Eye (tissue), 1 donor: Measurements from ENCODE around the gene CENPQ.
"Not testable (repeated sequence)": the region's sequence is repeated elsewhere in the genome, so short reads cannot be mapped to it uniquely, and the experiment has no call there.

Experiments used
- DNase-seq: peaks from one replicate; pipeline ENCODE4 v3.0.0-alpha.2; 2015

Gene CENPQ, protein sequence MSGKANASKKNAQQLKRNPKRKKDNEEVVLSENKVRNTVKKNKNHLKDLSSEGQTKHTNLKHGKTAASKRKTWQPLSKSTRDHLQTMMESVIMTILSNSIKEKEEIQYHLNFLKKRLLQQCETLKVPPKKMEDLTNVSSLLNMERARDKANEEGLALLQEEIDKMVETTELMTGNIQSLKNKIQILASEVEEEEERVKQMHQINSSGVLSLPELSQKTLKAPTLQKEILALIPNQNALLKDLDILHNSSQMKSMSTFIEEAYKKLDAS

DNA sequence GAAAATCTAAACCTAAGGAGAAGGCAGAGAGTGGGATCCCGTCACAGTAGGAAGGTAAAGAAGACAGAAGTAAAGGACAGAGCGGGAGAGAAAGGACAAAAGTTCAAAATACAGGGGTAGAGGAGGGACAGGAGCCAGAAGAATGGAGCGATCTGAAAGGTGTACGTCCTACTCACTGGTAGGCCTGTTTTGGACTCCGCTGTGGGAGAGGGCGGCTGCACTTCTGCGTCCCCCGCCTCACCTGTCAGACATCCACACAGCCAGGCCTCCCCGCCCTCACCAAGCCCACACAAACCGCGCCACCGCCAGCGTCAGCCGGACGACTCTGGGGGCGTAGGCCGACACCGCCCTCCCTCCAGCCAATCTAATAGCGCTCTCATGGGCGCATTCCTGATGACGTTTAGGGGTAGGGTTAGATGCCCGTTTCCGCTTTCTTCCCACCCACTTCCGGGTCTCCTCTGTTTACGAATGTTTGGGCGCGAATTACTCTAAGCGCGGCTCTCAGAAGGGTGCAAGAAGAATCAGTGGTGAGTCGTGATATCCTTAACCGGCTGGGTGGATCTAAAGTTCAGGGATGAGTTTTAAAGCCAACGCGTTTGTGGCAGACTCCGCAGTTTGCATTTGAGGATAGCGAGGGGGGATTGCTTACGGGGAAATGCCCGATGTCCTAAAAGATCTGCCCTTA lies at the start of gene CENPQ, which contains the start of gene MMUT:
Gene CENPQ, plus strand, starts transcription at position 444 of the 685 bp plus-strand sequence. CDS start 6,807 bp downstream, outside the sequence.
Gene MMUT, minus strand, starts transcription at position 327 of the 685 bp plus-strand sequence. CDS start 3,787 bp downstream, outside the sequence.
- DNase-seq = peak; percentile 99

DNA sequence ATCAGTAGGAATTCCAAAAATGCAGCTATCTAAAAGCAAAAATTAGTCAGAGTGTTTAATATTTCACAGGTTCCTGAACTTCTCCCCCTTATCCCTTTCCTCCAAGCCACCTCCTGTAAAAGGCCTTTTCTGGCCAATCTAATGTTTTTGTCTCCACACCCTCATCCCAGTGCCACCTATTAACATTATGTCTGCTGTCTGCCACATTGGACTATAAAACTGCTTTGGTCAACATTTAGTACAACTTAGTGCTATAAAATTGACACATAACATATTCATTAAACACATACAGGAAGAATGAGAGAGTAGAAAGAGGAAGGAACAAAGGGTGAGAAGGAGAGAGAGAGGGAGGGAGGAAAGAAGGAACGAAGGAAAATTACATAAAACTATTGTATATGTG lies 47.8 kb upstream of the CENPQ start:
- no peak for DNase-seq

DNA sequence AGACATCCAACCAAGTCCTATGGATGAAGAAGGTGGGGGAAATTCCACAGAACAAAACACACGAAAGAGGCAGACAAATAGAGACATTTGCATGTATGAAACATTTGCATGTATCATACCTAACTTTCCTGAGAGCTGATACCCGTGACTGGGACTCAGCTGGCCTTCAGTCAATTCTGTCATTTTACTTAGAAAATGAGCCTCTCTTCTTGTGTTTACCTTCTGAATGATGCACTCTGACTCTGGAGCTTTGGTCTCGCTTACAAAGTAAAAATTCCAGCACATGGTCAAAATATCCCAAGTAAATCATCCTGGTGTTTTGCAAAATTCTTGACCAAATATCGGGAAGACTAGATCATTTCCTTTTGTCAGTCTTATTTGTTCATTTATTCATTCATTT lies 47.0 kb upstream of the CENPQ start:
- DNase-seq = no peak

DNA sequence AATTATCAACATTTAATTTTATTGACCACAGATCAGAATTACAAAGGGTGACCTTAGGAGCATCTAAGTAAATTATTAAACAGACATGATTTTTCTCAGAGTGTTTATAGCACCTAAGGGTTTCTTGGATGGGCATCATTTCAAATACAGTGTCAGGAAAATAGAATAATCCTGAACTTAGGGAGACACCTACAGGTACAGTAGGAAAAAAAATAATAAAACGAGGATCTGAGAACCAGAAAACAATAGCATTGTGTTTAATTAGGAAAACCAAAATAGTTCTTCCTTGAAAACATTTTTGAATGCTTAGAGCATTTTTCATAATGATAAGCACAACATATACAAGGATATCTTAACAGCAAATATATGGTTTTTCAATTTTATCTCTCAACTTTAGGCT lies 39.4 kb upstream of the CENPQ start:
- DNase-seq = peak; percentile 37

DNA sequence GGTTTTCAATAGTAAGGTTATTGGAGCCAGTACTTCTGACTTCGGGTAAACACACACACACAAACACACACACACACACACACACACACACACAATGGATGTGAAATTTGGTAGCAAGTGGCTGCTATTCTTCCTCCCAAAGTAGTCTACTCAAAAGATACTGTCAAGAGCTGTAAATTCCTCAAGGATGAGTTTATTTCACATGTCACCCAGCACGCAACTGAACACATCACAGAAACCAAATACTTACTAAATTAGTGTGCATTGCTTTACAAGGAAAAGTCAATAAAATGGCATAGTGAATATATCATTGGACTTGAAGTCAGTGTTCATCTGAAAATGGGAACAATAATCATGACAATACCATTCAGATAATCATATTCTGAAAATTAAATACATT lies 33.0 kb upstream of the CENPQ start:
- no peak for DNase-seq

DNA sequence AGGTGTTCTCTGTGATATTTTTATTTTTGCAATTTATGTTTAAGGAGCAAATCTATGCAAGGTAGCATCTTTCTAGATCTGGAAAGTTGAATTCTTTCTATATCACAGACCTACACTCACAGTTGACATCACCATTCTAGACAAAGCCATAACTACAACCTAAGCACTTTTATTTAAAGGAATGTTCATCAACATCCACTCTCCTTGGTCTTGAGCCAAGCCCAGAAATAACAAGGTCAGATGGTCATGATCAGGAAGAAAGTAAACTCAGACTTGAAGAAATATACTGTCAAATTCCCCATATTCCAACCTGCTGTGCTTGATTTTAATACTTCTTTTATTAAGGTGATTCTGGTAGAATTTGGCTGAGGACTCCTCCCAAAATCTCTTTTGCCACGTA lies 32.3 kb upstream of the CENPQ start:
- no peak for DNase-seq

DNA sequence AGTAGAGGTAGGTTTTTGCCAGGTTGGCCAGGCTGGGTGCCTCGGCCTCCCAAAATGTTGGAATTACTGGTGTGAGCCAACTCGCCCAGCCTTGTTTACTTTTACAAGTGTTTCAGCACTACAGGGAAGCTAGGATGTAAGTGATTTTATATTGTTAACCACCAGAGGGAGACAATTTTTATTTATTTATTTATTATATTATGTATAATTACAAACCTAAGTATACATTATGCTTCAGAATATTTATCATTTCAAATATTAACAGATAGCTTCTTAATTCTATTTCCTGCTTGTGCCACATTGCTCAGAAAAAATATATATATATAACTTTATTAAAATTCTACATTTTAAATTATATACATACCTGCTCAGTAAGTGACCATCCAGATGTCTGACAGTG lies 9.9 kb upstream of the CENPQ start:
- no peak for DNase-seq

DNA sequence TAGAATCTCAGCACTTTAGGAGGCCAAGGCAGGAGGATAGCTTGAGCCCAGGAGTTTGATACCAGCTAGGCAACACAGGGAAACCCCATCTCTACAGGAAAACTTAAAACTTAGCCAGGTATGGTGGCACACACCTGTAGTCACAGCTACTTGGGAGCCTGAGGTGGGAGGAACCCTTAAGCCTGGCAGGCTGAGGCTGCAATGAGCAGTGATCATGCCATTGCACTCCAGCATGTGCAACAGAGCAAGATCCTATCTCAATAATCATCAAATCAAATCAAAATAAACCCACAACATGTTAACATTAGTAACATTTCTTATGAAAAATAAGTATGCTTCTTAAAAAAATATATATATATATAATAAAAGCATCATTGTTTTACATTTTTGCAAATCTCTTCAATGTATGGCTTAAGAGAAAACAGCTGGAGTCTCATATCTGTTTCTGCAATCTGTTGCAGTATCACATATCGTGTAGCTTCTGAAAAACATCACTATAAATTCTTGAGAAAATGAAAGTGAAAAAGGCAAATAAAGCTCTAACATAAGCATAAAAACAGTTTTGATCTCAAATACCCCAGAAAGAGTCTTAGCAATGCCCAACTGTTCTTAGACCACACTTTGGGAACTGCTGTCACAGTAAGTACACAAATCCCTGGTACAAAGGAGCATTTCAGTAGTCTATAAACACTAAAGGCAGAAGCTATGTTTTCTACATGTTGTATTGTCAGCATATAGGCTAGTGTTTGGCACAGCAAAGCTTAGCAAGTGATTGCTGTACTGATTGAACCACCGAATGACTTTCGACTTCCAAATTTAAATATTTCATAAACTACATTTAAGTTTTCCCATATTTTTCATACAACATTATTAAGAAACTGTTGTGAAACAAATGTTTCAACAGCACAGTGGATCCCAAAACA lies 8.1 kb upstream of the CENPQ start:
- no peak for DNase-seq

DNA sequence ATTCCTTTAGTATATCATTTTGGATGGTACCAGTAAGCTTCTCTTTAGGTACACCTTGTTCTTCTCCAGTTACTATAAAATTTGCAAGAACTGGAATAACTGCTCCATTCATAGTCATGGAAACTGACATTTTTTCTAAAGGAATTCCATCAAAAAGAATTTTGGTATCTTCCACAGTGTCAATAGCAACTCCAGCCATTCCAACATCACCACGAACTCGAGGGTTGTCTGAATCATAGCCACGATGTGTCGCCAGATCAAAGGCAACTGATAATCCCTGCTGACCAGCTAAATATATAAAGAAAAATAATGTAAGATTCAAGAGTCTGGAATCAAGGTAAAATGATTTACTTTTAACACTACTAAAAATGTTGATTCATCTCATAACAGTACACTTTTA lies 5.4 kb upstream of the CENPQ start:
- no peak for DNase-seq

DNA sequence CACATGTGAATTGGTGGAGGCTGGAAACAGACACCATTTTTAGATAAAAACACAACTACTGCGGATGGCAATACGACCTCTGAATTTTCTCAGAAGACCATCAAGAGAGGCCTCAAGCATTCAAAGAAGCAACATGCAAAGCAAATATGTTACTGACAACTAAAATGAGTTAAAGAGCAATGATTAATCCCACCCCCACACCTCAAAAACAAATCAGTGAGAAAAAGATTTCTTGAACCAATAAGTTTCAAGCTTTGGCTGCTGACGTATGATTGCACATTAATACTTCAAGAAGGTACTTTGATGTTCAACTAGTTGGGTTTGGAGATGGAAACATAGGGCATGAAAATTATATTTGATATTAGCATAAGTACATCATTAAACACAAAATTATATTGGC lies 1.1 kb upstream of the CENPQ start:
- no peak for DNase-seq

DNA sequence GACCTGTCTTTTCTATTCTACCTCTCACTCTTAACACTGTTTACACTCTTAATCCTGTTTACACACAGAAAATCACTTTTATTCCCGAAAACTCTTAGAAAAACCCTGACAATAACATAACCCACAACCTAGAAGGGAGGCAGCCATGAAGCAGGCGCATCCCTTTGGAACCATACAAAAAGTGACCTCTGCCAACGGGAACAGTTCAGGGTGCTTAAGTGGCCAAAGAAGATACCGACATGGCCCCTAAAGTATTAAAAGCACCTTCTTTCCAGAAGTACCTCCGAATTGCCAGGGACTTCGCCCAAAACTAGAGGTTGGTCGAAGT lies 607 bp upstream of the CENPQ start:
- DNase-seq = no peak

DNA sequence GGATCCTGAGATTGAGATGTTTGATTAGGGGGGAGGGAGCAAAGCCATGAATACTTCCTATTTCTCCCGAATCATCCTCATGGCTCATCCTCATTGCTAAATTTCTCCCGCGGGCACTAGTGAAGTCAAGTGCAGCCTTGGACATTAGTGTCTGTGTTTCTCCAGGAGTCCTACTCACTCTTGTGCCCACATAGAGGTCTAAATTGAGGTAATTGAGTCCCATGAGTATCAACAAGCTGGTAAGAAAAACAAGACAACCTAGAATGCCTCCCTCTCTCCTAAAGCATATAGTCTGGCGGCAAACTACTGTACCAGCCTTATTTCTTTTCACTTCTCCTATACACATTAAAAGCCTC lies 420 bp downstream of the CENPQ start:
- DNase-seq = no peak

DNA sequence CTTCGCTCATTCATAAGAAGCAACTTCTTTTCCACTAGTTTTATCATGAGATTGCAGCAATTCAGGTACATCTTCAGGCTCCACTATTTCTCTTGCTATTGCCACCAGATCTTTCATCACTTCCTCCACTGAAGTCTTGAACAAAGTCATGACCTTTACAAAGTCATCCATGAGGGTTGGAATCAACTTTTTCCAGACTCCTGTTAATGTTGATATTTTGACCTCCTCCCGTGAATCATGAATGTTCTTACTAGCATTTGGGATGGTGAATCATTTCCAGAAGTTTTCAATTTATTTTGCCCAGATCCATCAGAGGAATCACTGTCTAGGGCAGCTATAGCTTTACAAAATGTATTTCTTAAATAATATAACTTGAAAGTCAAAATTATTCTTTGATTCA lies 1.5 kb downstream of the CENPQ start:
- no peak for DNase-seq

DNA sequence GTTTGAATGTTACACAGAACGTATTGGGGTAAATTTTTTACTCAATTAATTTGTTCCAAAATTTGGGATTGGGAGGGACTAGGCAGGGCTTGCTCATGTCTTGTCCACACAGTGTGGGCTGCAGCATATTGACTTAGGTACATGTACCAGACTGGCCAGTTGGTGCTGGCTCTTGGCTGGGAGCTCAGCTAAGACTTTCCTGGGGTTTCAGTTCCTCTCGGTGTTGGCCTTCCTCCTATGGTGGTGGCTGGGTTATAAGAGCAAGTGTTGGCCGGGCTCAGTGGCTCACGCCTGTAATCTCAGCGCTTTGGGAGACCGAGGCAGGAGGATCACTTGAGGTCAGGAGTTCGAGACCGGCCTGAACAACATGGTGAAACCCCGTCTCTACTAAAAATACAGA lies 4.9 kb downstream of the CENPQ start:
- no peak for DNase-seq

DNA sequence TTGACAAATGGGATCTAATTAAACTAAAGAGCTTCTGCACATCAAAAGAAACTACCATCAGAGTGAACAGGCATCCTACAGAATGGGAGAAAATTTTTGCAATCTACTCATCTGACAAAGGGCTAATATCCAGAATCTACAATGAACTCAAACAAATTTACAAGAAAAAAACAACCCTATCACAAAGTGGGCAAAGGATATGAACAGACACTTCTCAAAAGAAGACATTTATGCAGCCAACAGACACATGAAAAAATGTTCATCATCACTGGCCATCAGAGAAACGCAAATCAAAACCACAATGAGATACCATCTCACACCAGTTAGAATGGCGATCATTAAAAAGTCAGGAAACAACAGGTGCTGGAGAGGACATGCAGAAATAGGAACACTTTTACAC lies 13.4 kb downstream of the CENPQ start:
- not testable (repeated sequence) for DNase-seq

DNA sequence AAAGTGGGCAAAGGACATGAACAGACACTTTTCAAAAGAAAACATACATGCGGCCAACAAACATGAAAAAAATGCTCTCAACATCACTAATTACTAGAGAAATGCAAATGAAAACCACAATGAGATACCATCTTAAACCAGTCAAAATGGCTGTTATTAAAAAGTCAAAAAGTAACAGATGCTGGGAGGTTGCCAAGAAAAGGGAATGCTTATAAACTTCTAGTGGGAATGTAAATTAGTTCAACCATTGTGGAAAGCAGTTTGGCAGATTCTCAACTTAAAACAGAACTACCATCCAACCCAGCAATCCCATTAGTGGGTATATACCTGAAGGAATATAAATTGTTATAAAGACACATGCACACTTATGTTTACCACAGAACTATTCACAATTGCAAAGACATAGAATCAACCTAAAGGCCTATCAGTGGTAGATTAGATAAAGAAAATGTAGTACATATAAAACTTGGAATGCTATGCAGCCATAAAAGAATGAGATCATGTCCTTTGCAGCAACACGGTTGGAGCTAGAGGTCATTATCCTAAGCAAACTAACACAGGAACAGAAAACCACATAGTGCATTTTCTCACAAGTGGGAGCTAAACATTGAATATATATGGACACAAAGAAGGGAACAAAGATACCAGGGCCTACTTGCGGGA lies 16.3 kb downstream of the CENPQ start:
- DNase-seq = no peak

DNA sequence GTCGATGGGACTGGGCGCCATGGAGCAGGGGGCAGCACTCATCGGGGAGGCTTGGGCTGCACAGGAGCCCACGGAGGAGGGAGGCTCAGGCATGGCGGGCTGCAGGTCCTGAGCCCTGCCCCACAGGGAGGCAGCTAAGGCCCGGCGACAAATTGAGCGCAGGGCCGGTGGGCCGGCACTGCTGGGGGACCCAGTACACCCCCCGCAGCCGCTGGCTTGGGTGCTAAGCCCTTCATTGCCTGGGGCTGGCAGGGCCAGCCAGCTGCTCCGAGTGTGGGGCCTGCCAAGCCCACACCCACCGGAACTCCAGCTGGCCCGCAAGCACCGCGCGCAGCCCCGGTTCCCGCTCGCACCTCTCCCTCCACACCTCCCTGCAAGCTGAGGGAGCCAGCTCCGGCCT lies 18.7 kb downstream of the CENPQ start:
- DNase-seq = not testable (repeated sequence)

DNA sequence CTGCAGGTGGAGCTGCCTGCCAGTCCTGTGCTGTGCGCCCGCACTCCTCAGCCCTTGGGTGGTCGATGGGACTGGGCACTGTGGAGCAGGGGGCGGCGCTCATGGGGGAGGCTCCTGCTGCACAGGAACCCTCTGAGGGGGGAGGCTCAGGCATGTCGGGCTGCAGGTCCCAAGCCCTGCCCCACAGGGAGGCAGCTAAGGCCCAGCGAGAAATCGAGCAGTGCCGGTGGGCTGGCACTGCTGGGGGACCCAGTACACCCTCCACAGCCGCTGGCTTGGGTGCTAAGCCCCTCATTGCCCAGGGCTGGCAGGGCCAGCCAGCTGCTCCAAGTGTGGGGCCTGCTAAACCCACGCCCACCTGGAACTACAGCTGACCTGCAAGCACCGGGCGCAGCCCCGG lies 20.2 kb downstream of the CENPQ start:
- not testable (repeated sequence) for DNase-seq

DNA sequence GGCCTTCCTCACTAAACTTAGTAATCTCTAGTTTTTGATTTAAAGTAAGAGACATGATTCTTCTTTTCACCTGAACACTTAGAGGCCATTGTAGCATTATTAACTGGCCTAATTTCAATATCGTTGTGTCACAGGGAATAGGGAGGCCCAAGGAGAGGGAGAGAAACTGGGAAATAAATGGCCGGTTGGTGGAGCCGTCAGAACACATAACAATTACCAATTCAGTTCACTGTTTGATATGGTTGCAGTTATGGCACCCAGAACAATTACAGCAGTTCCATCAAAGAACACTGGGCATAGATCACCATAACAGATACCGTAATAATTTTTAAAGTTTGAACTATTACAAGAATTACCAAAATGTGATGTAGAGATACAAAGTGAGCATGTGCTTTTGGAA lies 27.5 kb downstream of the CENPQ start:
- DNase-seq = no peak

DNA sequence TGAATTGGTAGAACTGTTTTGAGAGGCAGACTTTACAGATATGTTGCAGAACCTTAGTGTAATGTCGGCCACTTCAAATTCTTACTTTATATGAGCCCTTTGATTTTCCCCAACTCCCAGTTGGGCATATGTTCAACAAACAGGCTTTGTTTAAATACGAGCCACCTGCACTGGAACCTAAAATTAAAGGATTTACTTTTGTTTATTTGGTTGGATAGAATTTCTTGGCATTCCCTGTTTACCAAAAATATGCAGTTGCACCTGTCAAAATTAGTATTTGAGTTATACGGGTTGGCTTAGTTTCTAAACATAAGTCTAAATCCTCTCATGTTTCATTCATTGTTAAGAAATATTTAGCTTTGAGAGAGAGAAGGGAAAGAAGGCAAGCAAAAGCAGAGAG lies 34.1 kb downstream of the CENPQ start:
- no peak for DNase-seq

DNA sequence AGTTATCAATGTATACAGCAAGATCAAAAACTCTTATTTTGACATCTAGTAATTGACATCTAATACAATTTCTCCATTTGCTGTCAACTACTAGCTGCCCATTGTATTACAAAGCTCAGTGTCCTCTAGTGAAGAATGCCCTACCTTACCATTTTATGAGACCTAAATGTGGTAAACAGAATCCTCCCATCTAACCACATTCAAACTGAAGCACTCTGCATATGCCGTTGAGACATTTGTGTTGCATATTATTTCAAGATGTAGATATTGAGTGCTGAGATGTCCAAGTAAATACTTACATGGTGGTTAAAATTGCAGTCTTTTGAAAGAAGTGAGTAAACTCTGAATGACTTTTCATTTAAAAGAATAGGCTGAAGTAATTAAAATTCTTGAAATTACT lies 36.0 kb downstream of the CENPQ start:
- no peak for DNase-seq

DNA sequence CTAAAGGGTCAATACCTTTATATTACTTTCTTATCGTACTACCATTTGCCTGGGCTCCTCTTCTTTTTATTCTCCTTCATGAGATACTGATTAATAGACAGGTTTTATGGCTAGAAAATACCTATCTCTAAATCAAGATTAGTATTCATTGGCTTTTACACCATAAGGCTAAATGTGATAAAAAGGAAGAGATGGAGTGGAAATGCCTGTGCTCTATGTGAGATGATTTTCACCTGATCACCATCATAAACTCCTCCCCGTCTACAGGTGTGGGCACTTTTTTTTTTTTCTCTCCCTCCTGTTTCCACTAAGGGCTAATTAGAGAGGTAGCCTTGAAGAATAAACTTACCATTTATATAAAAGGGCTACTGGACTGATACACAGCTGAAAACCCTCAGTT lies 36.5 kb downstream of the CENPQ start, which contains the start of gene GLYATL3:
Gene GLYATL3, plus strand, starts transcription at position 301 of the 400 bp plus-strand sequence. CDS start 12,068 bp downstream, outside the sequence.
- DNase-seq = no peak

DNA sequence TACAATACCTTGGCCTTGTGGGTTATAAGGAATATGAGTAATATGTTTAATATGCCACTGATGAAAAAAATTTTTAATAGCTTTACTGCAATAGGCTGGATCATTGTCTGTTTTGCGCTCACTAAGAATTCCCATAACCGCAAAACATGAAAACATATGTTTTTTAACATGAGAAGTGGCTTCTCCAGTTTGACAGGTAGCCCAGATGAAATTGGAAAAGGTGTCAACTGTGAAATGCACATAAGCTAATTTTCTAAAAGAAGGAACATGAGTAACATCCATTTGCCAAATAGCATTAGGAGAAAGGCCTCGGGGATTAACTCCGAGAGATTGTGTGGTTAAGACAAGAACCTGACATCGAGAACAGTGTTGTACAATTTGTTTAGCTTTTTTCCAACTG lies 41.5 kb downstream of the CENPQ start:
- peak; percentile 1 for DNase-seq
